Thymus (tissue), 11 donors: ENCODE results near the gene SHANK1. TPM values are rescaled to one million over a fixed set of nuclear protein-coding genes. Genes with fewer than 3 reads are reported as not detected.
A peak's percentile ranks its signal among the peaks of the same experiment; 100 is the strongest.

ENCODE experiments used
- DNase-seq, 9 donors: peaks; one replicate each; pipeline ENCODE4 v3.0.0-alpha.2; 2013; ENCODE audit warnings: low spot score in 9 of 9, low read depth in 6 of 9, missing footprints in 1 of 9
- H3K27ac ChIP-seq, 2 donors: one replicate each; pipeline ENCODE4 v1.5.1; 2013; ENCODE audit warnings: control low read depth in 1 of 2, low read depth in 1 of 2, low read length in 1 of 2, mild to moderate bottlenecking in 1 of 2, moderate library complexity in 1 of 2
- H3K27me3 ChIP-seq, 2 donors: one replicate each; pipeline ENCODE4 v1.5.1; 2013; ENCODE audit warnings: low read length in 1 of 2; ENCODE audit not compliant: control insufficient read depth in 2 of 2, insufficient read depth in 1 of 2
- H3K36me3 ChIP-seq, 2 donors: one replicate each; pipeline ENCODE4 v1.5.1; 2013; ENCODE audit warnings: low read length in 1 of 2, mild to moderate bottlenecking in 1 of 2, moderate library complexity in 1 of 2; ENCODE audit not compliant: control insufficient read depth in 2 of 2, insufficient read depth in 2 of 2
- H3K4me1 ChIP-seq, 2 donors: one replicate each; pipeline ENCODE4 v1.5.1; 2013; ENCODE audit warnings: low read length in 2 of 2; ENCODE audit not compliant: control insufficient read depth in 2 of 2, insufficient read depth in 2 of 2
- H3K4me3 ChIP-seq, 2 donors: one replicate each; pipeline ENCODE4 v1.5.1; 2013; ENCODE audit warnings: low read length in 2 of 2, control low read depth in 1 of 2, mild to moderate bottlenecking in 1 of 2
- H3K9me3 ChIP-seq, 2 donors: one replicate each; pipeline ENCODE4 v1.5.1; 2013; ENCODE audit warnings: low read length in 1 of 2, mild to moderate bottlenecking in 1 of 2; ENCODE audit not compliant: control insufficient read depth in 2 of 2, insufficient read depth in 1 of 2
- WGBS: extraction: QIAGEN DNeasy Blood & Tissue Kit; methylation state at CpG from one replicate; pipeline ENCODE4 v1.1.7; 2013; 5-methylcytosine and 5-hydroxymethylcytosine counted together
- polyA plus RNA-seq: library from polyadenylated mRNA; stranded (reverse); fragments of 200-250 nt; gene quantifications from one replicate; pipeline ENCODE4 v1.2.3, GENCODE V29; 2013
- total RNA-seq: library from RNA; stranded (reverse); fragments of 120-200 nt; gene quantifications from one replicate; pipeline ENCODE4 v1.2.4, GENCODE V29; 2013
- donor health status: healthy.

Gene SHANK1
- total and polyA plus RNA-seq, 2 donors: 0.39 to 1.8 TPM

- H3K4me1 ChIP-seq: no peaks in the 10 kb centered on the region
- peaks cover 19 to 38% of the 10 kb centered on the region in 2 donors for H3K27me3 ChIP-seq
- no peaks in the 10 kb centered on the region for H3K9me3 ChIP-seq
- no peak overlapping the region for H3K4me3 ChIP-seq
- 44% methylated on average over 50 of the region's 50 CpGs for WGBS
- H3K36me3 ChIP-seq: no peaks in the 10 kb centered on the region
- DNase-seq: no peak
- no peak overlapping the region for H3K27ac ChIP-seq
These were observed 33.1 kb downstream of the SHANK1 start for GRCh38 chr19:50686310-50687032.

GRCh38 chr19:50679177-50680125 lies 40.2 kb downstream of the SHANK1 start:
- H3K27me3 ChIP-seq: peaks cover 0 to 4% of the 10 kb centered on the region in 2 donors

GRCh38 chr19:50678323-50678722 lies 41.3 kb downstream of the SHANK1 start:
- peaks cover 2 to 16% of the 10 kb centered on the region in 2 donors for H3K27me3 ChIP-seq
- no peaks in the 10 kb centered on the region for H3K4me1 ChIP-seq
- no peak for DNase-seq
- no peak overlapping the region for H3K27ac ChIP-seq
- H3K36me3 ChIP-seq: no peaks in the 10 kb centered on the region
- H3K9me3 ChIP-seq: no peaks in the 10 kb centered on the region
- no peak overlapping the region for H3K4me3 ChIP-seq
- WGBS: 57% methylated on average over 3 of the region's 3 CpGs

More at GRCh38 chr19:50679177-50680125, 40.2 kb downstream of the SHANK1 start:
- WGBS: 20% methylated on average over 23 of the region's 23 CpGs
- Histone ChIP-seq H3K36me3 (no peaks in the 10 kb centered on the region), H3K9me3 (no peaks in the 10 kb centered on the region), H3K4me1 (no peaks in the 10 kb centered on the region), H3K27ac (no peak overlapping the region), H3K4me3 (no peak overlapping the region)
- peak in 6 of 9 donors; percentile 25 to 75 (median 54) for DNase-seq

- no peak overlapping the region for H3K27ac ChIP-seq
- H3K4me1 ChIP-seq: no peaks in the 10 kb centered on the region
- peaks cover 2 to 22% of the 10 kb centered on the region in 2 donors for H3K27me3 ChIP-seq
- DNase-seq: no peak
- no peaks in the 10 kb centered on the region for H3K9me3 ChIP-seq
- 60% methylated on average over 5 of the region's 5 CpGs for WGBS
- no peak overlapping the region for H3K4me3 ChIP-seq
- no peaks in the 10 kb centered on the region for H3K36me3 ChIP-seq
These were observed 42.0 kb downstream of the SHANK1 start for GRCh38 chr19:50677636-50678035.

- no peak for DNase-seq
- Histone ChIP-seq H3K36me3 (no peaks in the 10 kb centered on the region), H3K4me1 (no peaks in the 10 kb centered on the region), H3K27ac (no peak overlapping the region), H3K9me3 (no peaks in the 10 kb centered on the region), H3K4me3 (no peak overlapping the region), H3K27me3 (peaks cover 2 to 29% of the 10 kb centered on the region in 2 donors)
- WGBS: 76% methylated on average over 1 of the region's 1 CpG
These were observed 42.9 kb downstream of the SHANK1 start for GRCh38 chr19:50676625-50677197.

GRCh38 chr19:50673118-50673517 lies 46.5 kb downstream of the SHANK1 start:
- no peak overlapping the region for H3K27ac ChIP-seq
- H3K9me3 ChIP-seq: no peaks in the 10 kb centered on the region
- H3K4me3 ChIP-seq: no peak overlapping the region
- no peak for DNase-seq
- no peaks in the 10 kb centered on the region for H3K36me3 ChIP-seq
- peaks cover 25 to 51% of the 10 kb centered on the region in 2 donors for H3K27me3 ChIP-seq
- no peaks in the 10 kb centered on the region for H3K4me1 ChIP-seq
- WGBS: 31% methylated on average over 15 of the region's 15 CpGs

GRCh38 chr19:50670102-50670380 lies 49.6 kb downstream of the SHANK1 start:
- H3K4me1 ChIP-seq: no peaks in the 10 kb centered on the region
- H3K9me3 ChIP-seq: peaks cover 0 to 3% of the 10 kb centered on the region in 2 donors
- H3K4me3 ChIP-seq: no peak overlapping the region
- peaks cover 50 to 82% of the 10 kb centered on the region in 2 donors for H3K27me3 ChIP-seq
- 53% methylated on average over 5 of the region's 5 CpGs for WGBS
- H3K27ac ChIP-seq: no peak overlapping the region
- H3K36me3 ChIP-seq: no peaks in the 10 kb centered on the region
- DNase-seq: no peak

GRCh38 chr19:50669302-50670101 lies 50.1 kb downstream of the SHANK1 start:
- Histone ChIP-seq H3K27me3 (peaks cover 52 to 87% of the 10 kb centered on the region in 2 donors), H3K27ac (no peak overlapping the region), H3K4me1 (no peaks in the 10 kb centered on the region), H3K9me3 (peaks cover 0 to 3% of the 10 kb centered on the region in 2 donors), H3K4me3 (no peak overlapping the region), H3K36me3 (no peaks in the 10 kb centered on the region)
- WGBS: 50% methylated on average over 23 of the region's 23 CpGs
- peak in 3 of 9 donors; percentile 8 to 35 (median 20) for DNase-seq
